Measurements from ENCODE around the gene PSME2. TPM values are rescaled to one million over a fixed set of nuclear protein-coding genes. Genes with fewer than 3 reads are reported as not detected.

PSME2 gene
- total RNA-seq, 2 donors from 2014 or later, result 24.6 to 28.8 TPM

DNA sequence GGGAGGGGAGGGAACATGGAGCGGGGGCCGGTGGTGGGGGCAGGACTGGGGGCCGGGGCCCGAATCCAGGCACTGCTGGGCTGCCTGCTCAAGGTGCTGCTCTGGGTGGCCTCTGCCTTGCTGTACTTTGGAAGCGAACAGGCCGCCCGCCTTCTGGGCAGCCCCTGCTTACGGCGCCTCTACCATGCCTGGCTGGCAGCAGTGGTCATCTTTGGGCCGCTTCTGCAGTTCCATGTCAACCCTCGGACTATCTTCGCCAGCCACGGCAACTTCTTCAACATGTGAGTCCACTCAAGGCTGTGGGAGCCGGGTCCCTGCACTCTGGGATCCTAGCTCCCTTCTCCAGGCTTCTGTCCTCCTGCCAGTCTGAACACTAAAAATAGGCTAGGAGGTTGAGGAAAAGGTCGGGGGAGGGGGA, 14.9 kb downstream of the PSME2 start:
- TF ChIP-seq, protein P1, sequence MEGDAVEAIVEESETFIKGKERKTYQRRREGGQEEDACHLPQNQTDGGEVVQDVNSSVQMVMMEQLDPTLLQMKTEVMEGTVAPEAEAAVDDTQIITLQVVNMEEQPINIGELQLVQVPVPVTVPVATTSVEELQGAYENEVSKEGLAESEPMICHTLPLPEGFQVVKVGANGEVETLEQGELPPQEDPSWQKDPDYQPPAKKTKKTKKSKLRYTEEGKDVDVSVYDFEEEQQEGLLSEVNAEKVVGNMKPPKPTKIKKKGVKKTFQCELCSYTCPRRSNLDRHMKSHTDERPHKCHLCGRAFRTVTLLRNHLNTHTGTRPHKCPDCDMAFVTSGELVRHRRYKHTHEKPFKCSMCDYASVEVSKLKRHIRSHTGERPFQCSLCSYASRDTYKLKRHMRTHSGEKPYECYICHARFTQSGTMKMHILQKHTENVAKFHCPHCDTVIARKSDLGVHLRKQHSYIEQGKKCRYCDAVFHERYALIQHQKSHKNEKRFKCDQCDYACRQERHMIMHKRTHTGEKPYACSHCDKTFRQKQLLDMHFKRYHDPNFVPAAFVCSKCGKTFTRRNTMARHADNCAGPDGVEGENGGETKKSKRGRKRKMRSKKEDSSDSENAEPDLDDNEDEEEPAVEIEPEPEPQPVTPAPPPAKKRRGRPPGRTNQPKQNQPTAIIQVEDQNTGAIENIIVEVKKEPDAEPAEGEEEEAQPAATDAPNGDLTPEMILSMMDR (IDR thresholded peaks at IDR 0.05), result no peak
- no peak for ATAC-seq (ENCODE audit: insufficient number of reproducible peaks, low FRiP score, low read depth)
- H3K27me3 ChIP-seq (replicated peaks; ENCODE audit: insufficient read depth), result no peaks in the 10 kb centered on the region
- peaks cover under 1 to 7% of the 10 kb centered on the region in 2 donors for H3K4me1 ChIP-seq (ENCODE audit: control insufficient read depth in 1 of 2, low read depth in 2 of 2)
- H3K27ac ChIP-seq, result no peak overlapping the region
- no peak for DNase-seq (ENCODE audit: low spot score)
- no peaks in the 10 kb centered on the region for H3K9me3 ChIP-seq
- no peaks in the 10 kb centered on the region for H3K36me3 ChIP-seq
- no peak overlapping the region for H3K4me3 ChIP-seq

DNA sequence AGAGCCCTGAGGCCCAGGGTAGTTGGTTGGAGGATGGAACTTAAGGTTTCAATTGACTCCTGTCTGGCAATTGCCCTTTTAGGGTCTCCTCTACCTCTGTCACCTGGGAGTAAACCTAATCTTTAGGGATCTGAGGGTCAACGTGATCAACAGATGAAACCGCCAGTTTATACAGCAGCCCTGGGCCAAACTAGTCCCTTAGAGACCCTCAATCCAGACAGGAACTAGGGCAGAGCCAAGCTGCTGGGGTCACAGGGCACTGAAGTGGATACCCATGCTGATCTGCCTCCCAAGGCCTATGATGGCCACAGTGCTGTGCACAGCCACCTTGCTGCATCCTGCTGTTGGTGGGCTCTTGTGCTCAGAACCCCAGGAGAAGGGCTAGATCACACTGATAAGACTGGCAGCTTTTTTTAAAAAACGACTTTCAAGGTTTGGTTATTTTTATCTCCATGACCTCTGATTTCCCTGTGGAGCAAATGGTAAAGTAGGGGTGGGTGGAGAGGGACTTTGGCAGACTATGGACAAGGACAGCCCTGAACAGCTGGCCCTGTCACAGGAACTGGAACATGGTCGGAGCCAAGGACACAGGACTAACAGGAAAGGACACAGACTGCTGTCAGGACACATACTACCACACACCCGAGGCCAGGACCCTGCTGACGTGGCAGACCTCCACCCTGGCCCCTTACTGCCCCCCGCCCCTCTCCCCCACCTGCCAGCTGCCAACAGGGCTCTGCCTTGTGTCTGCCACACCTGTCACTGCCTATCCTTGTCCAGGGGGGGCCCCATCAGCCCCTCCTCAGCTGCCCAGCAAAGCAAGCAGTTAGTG, 15.5 kb downstream of the PSME2 start:
- Histone ChIP-seq H3K9me3 (no peaks in the 10 kb centered on the region), H3K36me3 (no peaks in the 10 kb centered on the region), H3K27ac (no peak overlapping the region), H3K4me3 (no peak overlapping the region), H3K4me1 (ENCODE audit: control insufficient read depth in 1 of 2, low read depth in 2 of 2) (peaks cover 0 to 6% of the 10 kb centered on the region in 2 donors), H3K27me3 (replicated peaks; ENCODE audit: insufficient read depth) (no peaks in the 10 kb centered on the region)
- ATAC-seq (ENCODE audit: insufficient number of reproducible peaks, low FRiP score, low read depth), result no peak
- no peak for DNase-seq (ENCODE audit: low spot score)
- TF ChIP-seq, protein P1 (IDR thresholded peaks at IDR 0.05), result no peak

DNA sequence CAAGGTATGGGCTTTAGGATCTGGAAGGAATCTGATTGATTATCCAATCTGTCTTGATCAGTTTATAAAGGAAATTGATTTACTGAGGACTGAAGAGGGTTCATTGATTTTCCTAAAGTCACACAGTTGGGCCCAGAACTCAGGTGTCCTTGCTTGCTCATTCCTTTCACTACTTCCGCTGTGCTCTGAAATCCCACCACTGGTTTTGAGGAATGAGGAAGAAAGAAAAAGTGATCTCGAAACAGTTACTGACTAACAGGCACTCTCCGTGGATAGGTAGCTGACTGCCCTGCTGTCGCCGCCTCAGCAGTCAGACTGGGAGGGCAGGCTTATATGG, 16.1 kb downstream of the PSME2 start, which contains the start of gene FITM1:
Gene FITM1, plus strand, starts transcription at position 280 of the 337 bp plus-strand sequence. CDS start 905 bp downstream, outside the sequence.
- DNase-seq (ENCODE audit: low spot score) (no peak), ATAC-seq (ENCODE audit: insufficient number of reproducible peaks, low FRiP score, low read depth) (no peak)
- H3K36me3 ChIP-seq, result no peaks in the 10 kb centered on the region
- peaks cover 0 to 3% of the 10 kb centered on the region in 2 donors for H3K4me1 ChIP-seq (ENCODE audit: control insufficient read depth in 1 of 2, low read depth in 2 of 2)
- TF ChIP-seq, protein P1 (IDR thresholded peaks at IDR 0.05), result no peak
- no peak within 1 kb of the TSS for H3K27ac ChIP-seq
- no peaks in the 10 kb centered on the region for H3K9me3 ChIP-seq
- no peaks in the 10 kb centered on the region for H3K27me3 ChIP-seq (replicated peaks; ENCODE audit: insufficient read depth)
- no peak within 1 kb of the TSS for H3K4me3 ChIP-seq

DNA sequence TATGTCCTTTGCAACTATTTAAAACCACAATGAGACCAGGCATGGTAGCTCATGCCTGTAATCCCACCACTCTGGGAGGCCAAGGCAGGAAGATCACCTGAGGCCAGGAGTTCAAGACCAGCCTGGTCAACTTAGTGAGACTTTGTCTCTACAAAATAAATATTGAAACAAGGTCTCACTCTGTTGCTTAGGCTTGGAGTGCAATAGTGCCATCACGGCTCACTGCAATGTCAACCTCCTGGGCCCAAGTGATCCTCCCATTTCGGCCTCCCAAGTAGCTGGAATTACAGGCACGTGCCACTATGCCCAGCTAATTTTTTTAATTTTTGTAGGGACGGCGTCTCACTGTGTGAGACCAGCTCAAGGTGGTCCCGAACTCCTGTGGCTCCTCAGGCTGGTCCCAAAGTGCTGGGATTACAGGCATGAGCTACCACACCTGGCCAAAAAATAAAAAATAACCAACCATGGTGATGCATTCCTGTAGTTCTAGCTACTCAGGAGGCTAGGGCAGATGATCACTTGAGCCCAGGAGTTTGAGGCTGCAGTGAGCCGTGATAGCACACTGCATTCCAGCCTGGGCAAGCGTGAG, 16.9 kb downstream of the PSME2 start:
- TF ChIP-seq, protein P1 (IDR thresholded peaks at IDR 0.05), result no peak

DNA sequence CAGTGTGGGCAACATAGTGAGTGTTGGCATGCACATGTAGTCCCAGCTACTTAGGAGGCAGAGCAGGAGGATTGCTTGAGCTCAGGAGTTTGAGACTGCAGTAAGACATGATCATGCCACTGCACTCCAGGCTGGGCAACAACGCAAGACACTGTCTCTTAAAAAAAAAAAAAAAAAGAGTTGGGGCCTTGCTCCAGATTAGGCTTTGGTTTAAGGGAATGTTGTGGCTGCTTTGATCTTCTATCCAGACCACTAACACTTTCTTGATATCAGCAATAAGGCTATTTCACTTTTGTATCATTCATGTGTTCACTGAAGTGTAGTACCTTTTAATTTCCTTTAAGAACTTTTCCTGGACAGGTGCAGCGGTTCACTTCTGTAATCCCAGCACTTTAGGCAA, 18.7 kb downstream of the PSME2 start:
- H3K9me3 ChIP-seq, result no peaks in the 10 kb centered on the region
- TF ChIP-seq, protein P1 (IDR thresholded peaks at IDR 0.05), result no peak
- no peaks in the 10 kb centered on the region for H3K27me3 ChIP-seq (replicated peaks; ENCODE audit: insufficient read depth)
- peaks cover 7% of the 10 kb centered on the region for H3K36me3 ChIP-seq
- no peak for DNase-seq (ENCODE audit: low spot score)
- no peak for ATAC-seq (ENCODE audit: insufficient number of reproducible peaks, low FRiP score, low read depth)
- no peak overlapping the region for H3K27ac ChIP-seq
- no peaks in the 10 kb centered on the region for H3K4me1 ChIP-seq (ENCODE audit: control insufficient read depth in 1 of 2, low read depth in 2 of 2)
- H3K4me3 ChIP-seq, result no peak overlapping the region

More for the DNA sequence above, 16.9 kb downstream of the PSME2 start:
- no peak for DNase-seq (ENCODE audit: low spot score)
- Histone ChIP-seq H3K27me3 (replicated peaks; ENCODE audit: insufficient read depth) (no peaks in the 10 kb centered on the region), H3K27ac (no peak overlapping the region), H3K4me3 (no peak overlapping the region), H3K4me1 (ENCODE audit: control insufficient read depth in 1 of 2, low read depth in 2 of 2) (no peaks in the 10 kb centered on the region), H3K9me3 (no peaks in the 10 kb centered on the region), H3K36me3 (no peaks in the 10 kb centered on the region)
- no peak for ATAC-seq (ENCODE audit: insufficient number of reproducible peaks, low FRiP score, low read depth)

Data from thoracic aorta (tissue), 2 donors.